SHP77 treated with DMSO at 0.1 percent for 48 hours (cell line): ENCODE measurements around the gene ABTB2.
"Not testable (repeated sequence)": the region's sequence is repeated elsewhere in the genome, so short reads cannot be mapped to it uniquely, and the experiment has no call there.

Experiments used
- DNase-seq: peaks from one replicate; lab custom pipeline; 2025; lab: John Stamatoyannopoulos, UW

The ABTB2 gene

DNA sequence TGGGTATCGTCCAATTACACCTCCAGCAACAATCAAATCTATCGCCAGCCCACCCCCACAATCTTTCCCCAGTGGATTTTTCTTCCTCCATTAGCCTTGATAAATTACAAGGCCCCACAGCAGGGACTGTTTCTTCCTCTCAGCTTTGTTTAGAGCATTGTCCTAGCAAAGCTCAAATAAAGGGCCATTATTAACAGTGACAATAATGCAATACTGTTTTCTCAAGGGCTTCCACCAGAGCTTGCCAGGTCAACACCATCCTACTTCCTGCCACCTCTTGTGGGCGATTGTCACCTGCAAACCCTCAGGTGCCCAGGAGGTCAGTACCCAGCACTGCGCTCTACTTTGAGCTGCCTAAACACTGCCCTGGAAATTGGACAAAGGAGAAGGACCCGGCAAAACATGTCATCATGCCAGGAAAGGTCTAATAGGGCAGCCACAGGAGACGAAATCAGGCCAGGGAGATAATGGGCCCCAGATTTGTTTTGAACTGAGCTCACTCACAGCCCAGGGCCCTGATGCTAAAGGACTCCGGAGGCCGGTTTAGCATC, 95.2 kb downstream of the ABTB2 start:
- DNase-seq: no peak

DNA sequence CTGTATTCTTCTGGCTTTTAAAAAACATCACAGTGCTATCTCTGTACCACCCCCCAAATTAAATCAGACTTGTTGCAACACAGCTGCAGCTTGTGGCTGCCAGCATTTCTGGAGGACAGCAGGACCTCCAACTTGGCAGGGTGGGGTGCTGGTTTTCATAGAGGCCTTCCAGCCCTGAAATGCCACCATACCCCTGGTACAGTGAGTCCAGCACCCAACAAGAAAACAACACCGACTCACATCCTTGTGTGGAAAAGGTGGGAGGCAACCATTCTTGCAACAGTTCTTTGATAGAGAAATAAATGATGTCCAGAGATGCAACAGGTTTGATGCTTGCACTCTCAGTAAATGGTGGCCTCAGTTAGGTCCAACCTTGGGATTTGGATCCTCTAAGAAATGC, 96.0 kb downstream of the ABTB2 start:
- no peak for DNase-seq

DNA sequence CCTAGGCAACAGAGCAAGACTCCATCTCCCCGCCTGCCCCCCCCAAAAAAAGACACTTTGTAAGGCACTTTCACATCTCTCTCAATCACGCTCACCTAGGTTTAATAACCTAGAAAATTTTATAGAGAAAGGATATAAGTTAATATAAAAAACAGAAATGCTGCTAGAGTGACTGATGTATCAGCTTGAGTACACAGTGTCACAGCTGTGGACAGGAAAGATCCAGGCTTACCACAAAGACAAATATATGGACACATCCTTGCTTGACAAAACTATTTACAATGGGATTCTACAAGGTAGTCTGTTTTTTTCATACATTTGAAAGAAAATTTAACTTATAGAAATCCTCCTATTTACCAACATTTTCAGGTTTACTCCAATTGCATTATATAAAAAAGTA, 96.7 kb downstream of the ABTB2 start:
- no peak for DNase-seq

DNA sequence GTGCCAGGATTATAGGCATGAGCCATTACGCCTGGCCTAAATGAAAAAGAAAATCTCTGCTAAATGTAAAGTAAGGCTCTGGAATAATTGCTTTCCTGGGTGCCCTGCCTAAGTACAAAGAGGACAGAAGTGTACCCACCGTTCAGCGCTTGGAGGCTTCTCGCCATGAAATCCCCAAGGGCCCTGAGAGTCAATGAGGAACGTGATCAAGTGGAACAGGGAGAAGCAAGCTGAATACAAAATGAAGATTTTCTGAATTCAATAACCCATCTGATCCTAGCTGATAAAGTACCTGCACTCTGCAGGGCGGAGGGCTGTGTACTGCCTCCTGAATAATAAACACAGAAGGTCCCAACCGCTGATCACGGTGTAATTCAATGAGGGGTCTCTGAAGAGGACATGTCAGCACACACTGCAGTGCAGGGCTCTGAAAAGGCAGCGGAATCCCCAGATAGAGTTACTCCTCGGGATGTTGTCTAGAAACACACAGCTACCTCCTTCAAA, 97.7 kb downstream of the ABTB2 start:
- no peak for DNase-seq

DNA sequence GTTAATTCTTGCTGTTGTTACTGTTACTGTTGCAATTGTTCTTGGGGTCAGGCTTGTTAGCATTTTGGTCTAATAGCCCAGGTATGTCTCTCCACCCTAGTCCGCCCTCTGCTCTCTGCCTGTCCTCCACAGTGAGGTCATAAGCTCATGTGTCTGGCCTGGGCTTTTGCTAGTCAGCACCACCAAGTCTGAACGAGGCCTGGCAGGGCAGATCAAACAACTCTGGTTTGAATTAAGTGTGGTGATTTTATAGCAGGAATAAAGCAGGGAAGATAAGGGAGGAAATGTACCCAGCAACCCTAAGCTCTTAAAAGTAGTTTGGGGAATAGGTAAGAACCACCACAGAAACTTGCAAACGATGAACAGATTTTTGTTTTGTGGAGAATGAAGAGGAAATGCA, 98.7 kb downstream of the ABTB2 start:
- no peak for DNase-seq

DNA sequence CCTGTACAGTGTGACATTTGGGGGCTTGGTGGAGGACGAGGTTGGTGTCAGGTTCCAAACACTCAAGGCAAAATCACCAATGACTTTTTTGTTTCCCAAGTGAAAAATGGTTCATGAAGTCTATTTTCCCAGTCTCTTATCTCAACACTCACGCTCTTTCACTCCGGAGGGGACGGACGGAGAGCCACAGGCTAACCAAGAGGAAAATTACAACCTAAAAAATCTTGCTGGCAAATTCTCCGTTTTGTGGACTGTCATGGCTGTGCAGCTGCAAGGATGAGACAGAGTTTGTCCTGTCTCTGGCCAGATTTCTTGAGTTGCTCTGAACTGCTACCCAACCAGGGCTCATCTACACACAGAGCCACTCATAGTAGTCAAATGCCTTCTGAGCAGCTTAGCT, 101.2 kb downstream of the ABTB2 start:
- DNase-seq: no peak

DNA sequence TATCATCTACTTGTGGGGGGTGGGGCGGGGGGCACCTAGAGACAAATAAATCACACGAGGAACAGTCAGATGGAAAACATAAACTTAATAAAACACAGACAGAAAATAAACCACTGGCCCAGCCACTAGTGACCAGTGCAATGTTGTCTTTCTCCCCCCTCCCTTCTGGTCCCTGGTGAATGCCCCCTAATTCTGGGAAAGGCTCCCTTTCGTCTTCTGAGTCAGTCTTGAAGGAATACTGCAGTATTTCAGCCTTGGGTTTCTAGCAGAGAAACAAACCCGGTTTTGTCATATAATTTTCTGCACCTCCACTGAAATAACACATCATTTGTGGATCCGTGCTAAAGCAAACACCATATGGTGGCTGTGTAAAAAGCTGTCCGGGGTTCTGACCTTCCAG, 101.7 kb downstream of the ABTB2 start:
- no peak for DNase-seq

DNA sequence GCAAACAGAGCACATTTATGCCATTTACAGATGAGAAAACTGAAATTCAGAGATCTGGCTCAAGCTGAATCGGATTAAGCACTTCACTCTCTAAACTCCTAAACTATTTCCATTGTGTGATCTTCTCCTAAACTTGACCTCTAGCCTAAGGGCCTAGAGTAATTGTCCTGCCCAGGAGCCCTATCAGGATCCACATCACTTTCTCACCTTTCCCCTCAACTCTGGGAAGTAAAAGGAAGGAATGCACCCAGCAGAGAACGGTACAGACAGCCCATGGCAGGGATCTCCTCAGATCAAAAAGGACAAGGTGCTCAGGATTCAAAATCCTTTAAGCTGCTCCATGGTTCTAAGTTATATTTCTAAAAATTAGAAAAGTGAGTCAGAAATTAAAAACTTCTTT, 102.7 kb downstream of the ABTB2 start:
- no peak for DNase-seq

DNA sequence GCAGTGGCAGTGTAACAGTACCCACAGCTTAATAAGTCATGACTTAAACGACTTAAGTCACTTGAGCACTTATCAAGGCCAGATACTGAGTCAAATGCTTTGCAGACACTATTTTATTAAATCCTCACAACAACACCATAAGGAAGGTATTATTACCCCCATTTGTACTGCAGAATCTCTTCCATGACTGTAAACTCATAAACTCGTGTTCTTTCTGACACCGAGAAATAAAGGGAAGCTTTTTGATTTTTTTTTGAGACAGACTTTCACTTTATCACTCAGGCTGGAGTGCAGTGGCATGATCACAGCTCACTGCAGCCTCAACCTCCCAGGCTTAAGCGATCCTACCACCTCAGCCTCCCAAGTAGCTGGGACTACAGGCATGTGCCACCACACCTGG, 103.8 kb downstream of the ABTB2 start:
- DNase-seq: no peak

DNA sequence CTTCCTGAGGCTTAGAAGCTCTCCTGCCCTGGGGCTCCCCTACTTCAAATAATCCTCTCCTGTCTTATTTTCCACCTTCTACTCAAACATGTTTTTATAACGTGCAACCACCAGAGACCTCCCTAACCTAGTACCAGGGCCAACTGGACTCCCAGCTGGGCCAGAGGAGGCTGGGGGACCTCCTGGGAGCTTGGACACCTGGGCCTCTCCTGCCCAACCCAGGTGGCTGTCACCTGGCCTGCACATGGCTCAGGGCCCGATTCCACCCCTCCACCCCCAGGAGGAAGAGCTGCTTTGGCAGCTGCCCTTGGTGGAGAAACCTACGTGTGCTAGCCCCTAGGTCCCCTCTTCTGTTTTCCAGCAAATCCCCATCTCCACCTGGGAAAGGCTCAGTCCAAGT, 105.2 kb downstream of the ABTB2 start:
- DNase-seq: no peak

DNA sequence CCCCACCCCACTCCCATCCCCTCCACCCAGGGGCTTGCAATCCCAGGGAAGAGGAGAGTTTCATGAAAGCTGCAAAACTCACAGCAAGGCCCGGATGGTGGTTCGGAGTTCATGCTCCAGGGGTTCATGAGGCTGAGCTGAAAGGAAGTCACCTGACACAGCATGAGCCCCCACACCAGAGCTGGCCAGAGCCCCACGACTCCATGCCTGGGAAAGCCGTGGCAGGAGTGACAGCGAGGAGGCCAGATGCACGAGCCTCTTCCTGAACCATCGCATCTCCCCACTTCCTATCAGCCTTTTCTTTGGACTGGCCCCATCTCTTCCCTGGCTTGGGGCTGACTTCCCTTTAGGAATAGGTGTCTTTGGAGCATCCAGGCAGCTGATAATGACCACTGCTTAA, 105.8 kb downstream of the ABTB2 start:
- DNase-seq: no peak

DNA sequence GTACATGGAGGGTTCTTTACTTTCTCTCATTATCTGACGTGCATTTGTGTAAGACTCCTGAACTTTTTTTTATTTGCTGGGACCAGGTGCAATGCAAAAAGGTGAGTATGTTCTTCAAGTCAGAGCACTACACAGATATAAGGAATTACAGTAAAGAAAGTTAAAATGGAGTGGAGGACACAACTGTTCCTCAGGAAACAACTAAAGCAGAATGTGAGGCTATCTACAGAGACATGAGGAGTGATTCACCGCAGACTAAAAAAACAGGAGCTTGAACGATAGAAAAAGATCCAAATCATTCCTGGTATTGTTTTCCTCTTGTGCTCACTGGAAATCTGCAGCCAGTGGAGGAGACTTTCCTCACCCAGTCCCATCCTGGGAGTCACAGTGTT, 106.2 kb downstream of the ABTB2 start:
- DNase-seq: no peak

DNA sequence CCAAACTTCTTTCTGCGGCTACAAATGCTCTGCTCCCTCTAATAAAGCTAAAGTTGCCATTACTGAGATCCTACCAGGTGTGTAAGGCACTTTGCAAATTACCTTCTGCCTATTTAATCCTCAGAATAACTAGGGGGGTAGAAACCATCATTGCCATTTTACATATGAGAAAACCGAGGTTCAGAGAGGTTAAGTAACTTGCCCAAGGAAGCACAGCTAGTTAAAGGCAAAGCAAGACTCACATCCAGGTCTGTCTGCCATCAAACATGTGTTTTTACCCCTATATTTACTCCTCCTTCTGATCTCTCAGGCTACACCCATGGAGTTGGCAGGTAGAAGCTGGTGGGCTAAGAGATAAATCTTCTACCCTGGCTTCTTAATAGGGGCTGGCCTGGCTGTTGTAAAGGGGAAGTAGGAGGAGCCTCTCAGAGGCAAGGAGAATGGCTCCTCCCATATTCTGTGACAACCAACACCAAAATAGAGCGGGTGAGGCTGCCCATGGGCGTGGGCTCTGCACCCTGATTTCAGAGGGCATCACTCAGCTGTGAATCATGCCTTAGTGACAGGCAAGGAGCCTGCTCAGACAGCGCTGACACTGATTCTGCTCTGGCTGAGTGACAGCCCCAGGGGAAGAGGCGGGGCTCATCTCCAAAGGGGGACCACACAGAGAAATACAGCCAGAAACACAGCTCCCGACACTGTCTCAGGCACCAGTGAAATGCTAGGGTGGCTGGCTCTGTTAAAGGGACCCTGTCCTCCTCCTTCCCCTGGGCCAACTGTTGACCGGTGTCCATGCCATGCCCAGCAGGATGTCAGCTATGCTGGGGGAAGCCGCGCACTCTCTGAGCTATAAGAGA, 106.8 kb downstream of the ABTB2 start:
- no peak for DNase-seq

DNA sequence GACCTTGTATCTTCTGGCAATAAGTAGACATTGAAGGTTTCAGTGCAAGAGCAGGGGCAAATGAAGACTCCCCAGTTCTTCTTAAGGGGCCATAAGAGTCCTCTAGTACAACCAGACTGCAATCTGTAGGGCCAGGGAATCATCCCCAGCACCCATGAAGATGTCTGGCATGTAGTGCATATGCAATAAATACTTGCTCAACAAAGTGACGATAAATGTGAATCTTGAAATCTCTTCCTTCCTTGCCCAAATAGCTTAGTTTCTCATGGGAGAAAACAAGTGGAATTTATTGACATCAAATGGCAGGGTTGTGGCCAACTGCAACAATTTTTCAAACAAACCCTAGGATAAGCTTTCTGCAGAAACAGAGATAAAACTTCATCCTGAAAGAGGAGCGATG, 107.6 kb downstream of the ABTB2 start:
- DNase-seq: no peak

DNA sequence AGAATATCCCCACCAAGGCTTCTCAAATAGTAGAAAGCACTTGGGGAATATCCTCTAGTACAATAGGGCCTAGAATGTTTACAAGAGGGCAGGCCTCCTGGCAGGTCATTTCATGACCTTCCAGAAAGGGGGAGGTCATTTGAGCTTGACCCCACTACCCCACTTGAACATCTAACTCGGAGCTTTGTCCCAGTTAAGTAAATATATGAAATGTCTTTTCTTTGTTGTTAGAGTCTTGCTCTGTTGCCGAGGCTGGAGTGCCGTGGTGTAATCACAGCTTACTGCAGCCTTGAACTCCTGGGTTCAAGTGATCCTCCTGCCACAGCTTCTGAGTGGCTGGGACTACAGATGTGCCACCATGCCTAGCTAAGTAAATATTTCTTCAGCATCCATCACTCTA, 108.4 kb downstream of the ABTB2 start:
- no peak for DNase-seq

DNA sequence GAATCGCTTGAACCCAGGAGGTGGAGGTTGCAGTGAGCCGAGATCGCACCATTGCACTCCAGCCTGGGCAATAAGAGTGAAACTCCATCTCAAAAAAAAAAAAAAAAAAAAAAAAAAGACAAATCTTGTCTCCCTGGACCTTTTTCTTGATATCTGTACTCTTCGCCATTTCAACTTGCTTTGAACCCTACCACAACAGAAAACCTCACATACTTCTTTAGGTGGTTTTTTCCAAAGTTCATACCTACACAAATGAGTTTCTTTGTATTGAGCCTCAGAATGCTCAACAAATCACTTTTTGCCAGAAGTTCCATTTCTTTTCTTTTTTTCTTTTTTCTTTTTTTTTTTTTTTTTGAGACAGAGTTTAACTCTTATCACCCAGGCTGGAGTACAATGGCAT, 111.3 kb downstream of the ABTB2 start:
- not testable (repeated sequence) for DNase-seq

DNA sequence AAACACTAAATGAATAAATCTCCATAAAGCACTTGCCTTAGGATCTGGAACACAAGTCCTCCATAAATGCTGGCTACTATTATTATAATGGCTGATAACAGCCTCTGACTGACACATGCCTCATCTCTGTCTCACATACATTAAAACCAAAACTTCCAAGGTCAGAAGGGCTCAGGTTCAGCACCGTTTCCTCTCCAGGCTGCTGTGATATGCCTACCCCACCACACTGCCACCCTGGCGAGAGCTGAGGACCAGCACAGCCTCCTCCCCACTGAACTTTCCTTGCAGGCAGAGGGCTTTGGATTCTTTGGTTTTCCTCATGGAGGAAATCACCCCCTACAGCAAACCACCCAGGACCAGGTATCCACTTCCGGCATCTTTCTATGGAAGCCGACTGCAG, 112.8 kb downstream of the ABTB2 start:
- no peak for DNase-seq

DNA sequence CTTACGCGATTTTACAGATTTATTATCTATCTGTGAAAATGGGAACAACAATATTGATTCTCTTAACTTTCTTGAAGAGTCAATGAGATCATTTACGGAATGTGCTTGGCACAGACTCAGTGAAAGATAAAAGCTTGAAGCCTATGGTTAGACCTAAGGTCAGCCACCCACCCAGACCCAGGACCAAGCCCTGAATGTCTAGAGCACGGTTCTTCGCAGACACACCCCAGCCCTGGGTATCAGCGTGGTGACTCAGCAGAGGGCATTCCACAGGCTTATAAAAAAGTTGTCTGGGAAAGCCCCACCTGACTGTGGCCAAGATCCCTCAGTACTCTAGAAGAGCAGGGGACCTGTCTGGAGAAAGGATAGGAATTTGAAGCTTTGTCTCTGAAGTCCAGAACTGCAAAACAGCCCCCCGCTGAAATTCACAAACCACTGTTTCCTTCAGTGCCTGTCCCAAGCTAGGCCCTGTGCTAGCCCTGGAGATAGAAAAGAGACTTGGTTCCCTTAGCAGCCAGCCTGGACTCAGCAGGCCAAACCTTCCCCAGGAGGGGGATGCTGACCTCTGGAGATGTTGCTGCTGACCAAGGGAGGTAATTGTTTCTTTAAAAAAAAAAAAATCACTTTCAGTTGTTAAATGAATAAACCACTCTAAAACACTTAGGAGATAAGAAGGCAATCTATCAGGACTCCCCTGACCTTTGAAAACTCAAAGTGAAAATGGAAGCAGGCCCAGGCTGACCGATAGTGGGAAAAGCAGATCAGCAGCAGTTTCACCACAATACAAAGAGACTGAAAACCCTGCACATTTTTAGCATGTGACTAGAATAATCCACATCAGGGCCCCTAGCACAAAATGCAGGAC, 114.0 kb downstream of the ABTB2 start:
- DNase-seq: no peak

DNA sequence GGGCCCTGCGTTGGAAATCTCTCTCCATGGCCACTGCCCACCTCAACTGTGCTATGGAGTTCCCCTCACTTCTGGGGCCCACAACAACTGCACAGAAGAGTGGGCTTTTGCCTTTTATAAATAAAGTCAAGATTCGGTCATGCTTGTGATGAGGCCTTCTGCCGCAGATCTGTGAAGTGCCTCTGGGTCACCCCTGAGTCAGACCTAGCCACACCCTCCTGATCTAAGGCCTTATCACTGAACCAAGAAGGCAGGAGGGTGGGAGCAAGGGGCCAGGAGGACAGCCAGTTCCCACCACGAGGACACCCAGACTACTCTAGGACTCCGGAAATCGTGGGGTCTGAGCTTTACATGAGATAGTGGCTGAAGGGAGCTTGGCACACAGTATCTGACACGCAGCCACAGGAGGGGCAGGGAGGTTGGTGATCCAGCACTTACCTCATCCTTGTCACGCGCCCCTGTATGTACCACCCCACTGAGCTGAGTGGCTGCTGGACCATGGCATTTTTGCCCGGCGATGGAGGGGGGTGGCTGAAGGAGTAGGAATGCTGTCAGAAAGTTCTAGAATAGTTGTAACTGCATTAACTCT, 115.7 kb downstream of the ABTB2 start:
- DNase-seq: no peak

DNA sequence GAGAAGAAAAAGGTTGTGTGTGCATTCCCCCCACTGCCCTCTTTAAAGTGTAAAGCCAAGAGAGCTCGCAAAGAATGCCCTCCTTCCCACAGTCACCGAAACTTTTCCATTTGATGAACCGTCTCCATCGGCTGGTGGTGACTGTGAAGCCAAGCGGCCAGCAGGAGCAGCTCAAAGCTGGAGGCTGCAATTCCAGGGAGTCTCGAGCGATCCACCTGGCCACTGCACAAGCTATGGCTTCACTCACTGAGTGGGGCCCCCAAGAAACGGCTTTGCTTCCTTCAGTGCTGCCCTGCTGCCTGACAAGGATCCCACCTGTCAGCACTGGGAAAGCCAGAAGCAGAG, 117.7 kb downstream of the ABTB2 start:
- DNase-seq: no peak

DNA sequence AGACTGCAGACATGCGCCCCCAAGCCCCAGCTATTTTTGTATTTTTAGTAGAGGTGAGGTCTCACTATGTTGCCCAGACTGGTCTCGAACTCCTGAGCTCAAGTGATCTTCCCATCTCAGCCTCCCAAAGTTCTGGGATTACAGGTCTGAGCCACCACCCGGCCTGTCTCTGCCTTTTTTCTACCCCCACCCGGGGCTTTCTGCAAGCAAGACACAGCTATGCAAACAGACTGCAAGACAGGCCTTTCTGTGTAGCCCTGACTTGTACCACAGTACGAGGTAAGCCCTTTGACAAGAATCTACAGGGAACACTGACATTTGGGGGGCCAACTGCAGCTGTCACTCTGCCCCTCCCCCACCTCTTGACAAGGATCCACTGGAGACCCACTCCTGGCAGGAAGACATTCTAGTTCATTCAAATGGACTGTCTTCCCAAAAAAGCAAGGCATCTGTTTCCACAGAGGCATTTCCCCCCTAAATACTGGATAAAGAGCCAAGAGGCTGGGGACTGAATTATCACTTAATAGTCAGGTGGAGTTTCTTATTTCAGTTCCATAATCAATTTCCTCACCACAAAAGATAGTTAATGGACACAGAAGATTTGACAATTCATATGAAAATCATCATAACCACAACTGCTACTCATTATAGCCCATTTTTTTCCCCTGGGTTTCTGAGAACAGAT, 118.2 kb downstream of the ABTB2 start:
- DNase-seq: no peak

DNA sequence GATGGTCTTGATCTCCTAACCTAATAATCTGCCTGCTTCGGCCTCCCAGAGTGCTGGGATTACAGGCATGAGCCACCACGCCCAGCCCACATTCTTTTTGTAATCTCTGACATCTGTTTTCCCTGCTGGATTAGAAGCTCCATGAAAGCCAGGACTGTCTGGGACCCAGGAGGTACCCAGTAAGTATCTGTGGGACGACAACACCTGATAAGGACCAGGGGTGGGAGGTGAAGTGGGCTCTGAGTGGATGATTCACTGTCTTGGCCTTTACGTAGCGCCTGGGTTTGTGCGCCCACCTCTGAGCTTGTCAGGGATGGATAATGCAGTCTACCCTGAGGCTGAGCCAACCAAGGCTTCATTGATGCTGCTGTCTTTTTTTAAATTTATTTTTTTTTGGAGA, 118.8 kb downstream of the ABTB2 start:
- no peak for DNase-seq
